Heart left ventricle (tissue), 16 donors: ENCODE measurements around the gene PKP1. TPM values are rescaled to one million over a fixed set of nuclear protein-coding genes. Genes with fewer than 3 reads are reported as not detected.

Experiments used
- ATAC-seq, 4 donors: fragments of 200-7000 bp; cut with Tn5 transposase; one replicate each; pipeline ENCODE4 v1.9.1; 2020 to 2022; ENCODE audit warnings: moderate library complexity in 4 of 4, mild to moderate bottlenecking in 3 of 4, moderate number of reproducible peaks in 1 of 4
- DNase-seq, 5 donors: peaks; one replicate each; pipeline ENCODE4 v3.0.0-alpha.2; 2020
- H3K27ac ChIP-seq, 12 donors: fragments of 200-600 bp; sonication (generic) in 4 of 12; one replicate each; pipeline versions ENCODE4 v1.5.0 to v1.8.0; 2016 to 2022; ENCODE audit warnings: mild to moderate bottlenecking in 2 of 12
- H3K27me3 ChIP-seq, 9 donors: fragments of 200-600 bp; sonication (generic) in 2 of 9; one replicate each; pipeline versions ENCODE4 v1.5.1 to v1.8.0; 2016 to 2022; ENCODE audit warnings: mild to moderate bottlenecking in 3 of 9
- H3K36me3 ChIP-seq, 9 donors: fragments of 200-600 bp; sonication (generic) in 2 of 9; one replicate each; pipeline versions ENCODE4 v1.5.0 to v1.8.0; 2018 to 2022; ENCODE audit warnings: mild to moderate bottlenecking in 2 of 9
- H3K4me1 ChIP-seq, 12 donors: fragments of 200-600 bp; sonication (generic) in 4 of 12; one replicate each; pipeline versions ENCODE4 v1.5.0 to v1.8.0; 2016 to 2022; ENCODE audit warnings: mild to moderate bottlenecking in 3 of 12
- H3K4me3 ChIP-seq, 12 donors: fragments of 200-600 bp; sonication (generic) in 4 of 12; one replicate each; pipeline versions ENCODE4 v1.5.0 to v1.8.0; 2017 to 2022; ENCODE audit warnings: mild to moderate bottlenecking in 9 of 12, moderate library complexity in 4 of 12
- H3K9me3 ChIP-seq, 12 donors: fragments of 200-600 bp; sonication (generic) in 4 of 12; one replicate each; pipeline versions ENCODE4 v1.5.0 to v1.8.0; 2016 to 2022; ENCODE audit warnings: mild to moderate bottlenecking in 1 of 12
- POLR2A ChIP-seq, 2 donors: fragments of 450-650 bp; IDR thresholded peaks; one replicate each; pipeline ENCODE4 v1.6.1; 2017; ENCODE audit warnings: antibody characterized with exemption in 2 of 2, mild to moderate bottlenecking in 2 of 2, moderate library complexity in 2 of 2
- WGBS, 4 donors: extraction: QIAGEN DNeasy Blood & Tissue Kit in 2 of 4; methylation state at CpG; one replicate each; pipeline versions ENCODE4 v1.1.5 to v1.1.7; 2013 to 2018; 5-methylcytosine and 5-hydroxymethylcytosine counted together
- intact Hi-C, 10 donors: fragments of 100-400 bp; cut with DNase I; formaldehyde crosslinking; loops; one replicate each; pipeline versions ENCODE4 v1.11.1 to v1.14.2; 2022
- polyA plus RNA-seq, 2 donors: library from polyadenylated mRNA; stranded (reverse); fragments of 200-250 nt; gene quantifications; one replicate each; pipeline ENCODE4 v1.2.3, GENCODE V29; 2013
- total RNA-seq, 9 donors: library from RNA; depleted of rRNA in 2 of 9; stranded (reverse); fragments of >200 nt in 2 of 9; fragmentation: NEBNext Ultra II Directional in 3 of 9; extraction: Animal tissue kit (Norgen Biotek cat#: 25700) in 3 of 9; gene quantifications; one replicate each; pipeline versions ENCODE4 v1.1.0 to v1.2.4, GENCODE V29; 2016 to 2023
- TF ChIP-seq, protein P1 (sequence below), 12 donors: fragments of 200-600 bp; sonication (generic) in 4 of 12; IDR thresholded peaks; one replicate each; pipeline versions ENCODE4 v1.5.0 to v1.8.0; 2018 to 2022; ENCODE audit warnings: antibody characterized with exemption in 12 of 12, mild to moderate bottlenecking in 5 of 12
- donor health status: ischemic (EF 13 %, LVEDD 7.1; RV severe dilation, severe dysfunction).
- donor health status: healthy with polysubstance abuse.
- donor health status: DM: no; HTN: yes; CAD: no.
- donor health status: DM: no; HTN: no; CAD: no.
- donor health status: ischemic (EF 25% LVEDD 6.9; RV normal size, moderate dysfunction).
- donor health status: ischemic (EF 25% LVEDD 5.7; RV mildly dilated, moderate dysfunction).
- donor health status: healthy.
- donor health status: DM: yes; HTN: yes; CAD: no.
- donor health status: ischemic (EF 35%, LVEDD 5.7; RV mildly dilated, moderate dysfunction).
- donor health status: nonischemic (EF 11% LVEDD 7.7; RV severe dilation, severe dysfunction).
- donor health status: DM: yes; HTN: yes; CAD: no.
- donor health status: PGD.
- donor health status: ischemic (EF 29% LVEDD 5.4; RV normal size, mild dysfunction).
- donor health status: nonischemic (EF 23%, LVEDD 6.1; RV moderate dilation, normal function).

Gene PKP1
- total and polyA plus RNA-seq, 11 donors: 0.09 to 1.6 (median 0.32) TPM; not detected in 3

DNA sequence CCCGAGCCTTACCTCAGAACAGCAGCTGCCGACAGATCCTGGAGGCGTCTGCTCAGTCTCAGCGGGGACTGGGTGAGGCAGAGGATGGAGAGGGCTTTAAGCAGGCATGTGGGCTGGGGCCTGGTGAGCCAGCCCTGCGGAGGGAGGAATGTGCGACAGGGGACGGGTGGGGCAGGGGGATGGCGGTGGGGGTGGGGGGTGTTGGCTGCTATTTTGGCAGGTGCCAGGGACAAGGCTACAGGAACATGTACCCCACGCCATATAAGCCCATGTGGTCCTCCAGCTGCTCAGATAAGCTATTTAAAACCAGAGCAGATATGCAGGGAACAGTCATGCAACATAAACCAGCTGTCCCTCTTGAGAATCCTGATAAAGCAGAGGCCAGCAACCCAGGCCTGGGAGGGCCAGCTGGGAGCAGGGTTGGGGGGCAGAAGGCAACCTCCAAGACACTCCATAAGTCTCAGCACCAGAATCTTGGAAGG, 94.3 kb downstream of the PKP1 start, which contains the start of gene TNNT2:
TNNT2 (minus strand) TSS at position 70 of the 482 bp plus-strand sequence. CDS start 4,426 bp downstream, outside the sequence.
- Histone ChIP-seq H3K27me3 (no peaks in the 10 kb centered on the region), H3K27ac (peak within 1 kb of the TSS; percentile 79 to 99 (median 96)), H3K4me1 (peaks cover 0 to 38% (median 10%) of the 10 kb centered on the region in 12 donors), H3K36me3 (peaks cover 0 to 20% (median 3%) of the 10 kb centered on the region in 9 donors), H3K4me3 (peak within 1 kb of the TSS; percentile 42 to 76 (median 67)), H3K9me3 (no peaks in the 10 kb centered on the region)
- ATAC-seq (peak; percentile 65 to 70 (median 68)), DNase-seq (peak; percentile 78 to 89 (median 82))
- intact Hi-C loops: no loop called here
- WGBS, 4 donors: 29 to 53% (median 38%) methylated on average over 6 to 9 of the region's 9 CpGs
- peak in 1 of 2 donors; percentile 3 for TF ChIP-seq POLR2A (IDR thresholded peaks at IDR 0.05)
- TF ChIP-seq, protein P1, sequence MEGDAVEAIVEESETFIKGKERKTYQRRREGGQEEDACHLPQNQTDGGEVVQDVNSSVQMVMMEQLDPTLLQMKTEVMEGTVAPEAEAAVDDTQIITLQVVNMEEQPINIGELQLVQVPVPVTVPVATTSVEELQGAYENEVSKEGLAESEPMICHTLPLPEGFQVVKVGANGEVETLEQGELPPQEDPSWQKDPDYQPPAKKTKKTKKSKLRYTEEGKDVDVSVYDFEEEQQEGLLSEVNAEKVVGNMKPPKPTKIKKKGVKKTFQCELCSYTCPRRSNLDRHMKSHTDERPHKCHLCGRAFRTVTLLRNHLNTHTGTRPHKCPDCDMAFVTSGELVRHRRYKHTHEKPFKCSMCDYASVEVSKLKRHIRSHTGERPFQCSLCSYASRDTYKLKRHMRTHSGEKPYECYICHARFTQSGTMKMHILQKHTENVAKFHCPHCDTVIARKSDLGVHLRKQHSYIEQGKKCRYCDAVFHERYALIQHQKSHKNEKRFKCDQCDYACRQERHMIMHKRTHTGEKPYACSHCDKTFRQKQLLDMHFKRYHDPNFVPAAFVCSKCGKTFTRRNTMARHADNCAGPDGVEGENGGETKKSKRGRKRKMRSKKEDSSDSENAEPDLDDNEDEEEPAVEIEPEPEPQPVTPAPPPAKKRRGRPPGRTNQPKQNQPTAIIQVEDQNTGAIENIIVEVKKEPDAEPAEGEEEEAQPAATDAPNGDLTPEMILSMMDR (IDR thresholded peaks at IDR 0.05): no peak

GRCh38 chr1:201378804-201379203, 95.5 kb downstream of the PKP1 start:
- H3K9me3 ChIP-seq: no peaks in the 10 kb centered on the region
- peaks cover 0 to 42% (median 10%) of the 10 kb centered on the region in 12 donors for H3K4me1 ChIP-seq
- ATAC-seq (peak; percentile 20 to 60 (median 41)), DNase-seq (peak in 3 of 5 donors; percentile 67 to 85 (median 72))
- no peaks in the 10 kb centered on the region for H3K27me3 ChIP-seq
- intact Hi-C loops: no loop called here
- 44 to 72% (median 59%) methylated on average over 6 of the region's 6 CpGs for WGBS, 4 donors
- no peak overlapping the region for H3K4me3 ChIP-seq
- peaks cover 0 to 10% (median 2%) of the 10 kb centered on the region in 9 donors for H3K36me3 ChIP-seq
- TF ChIP-seq POLR2A (IDR thresholded peaks at IDR 0.05): no peak
- TF ChIP-seq, protein P1 (IDR thresholded peaks at IDR 0.05): no peak
- H3K27ac ChIP-seq: peak overlapping the region; percentile 61 to 97 (median 87)

- H3K4me1 ChIP-seq: peaks cover 0 to 52% (median 10%) of the 10 kb centered on the region in 12 donors
- 51 to 73% (median 61%) methylated on average over 6 to 9 of the region's 9 CpGs for WGBS, 4 donors
Measured at GRCh38 chr1:201379733-201380242, 96.5 kb downstream of the PKP1 start.

DNA sequence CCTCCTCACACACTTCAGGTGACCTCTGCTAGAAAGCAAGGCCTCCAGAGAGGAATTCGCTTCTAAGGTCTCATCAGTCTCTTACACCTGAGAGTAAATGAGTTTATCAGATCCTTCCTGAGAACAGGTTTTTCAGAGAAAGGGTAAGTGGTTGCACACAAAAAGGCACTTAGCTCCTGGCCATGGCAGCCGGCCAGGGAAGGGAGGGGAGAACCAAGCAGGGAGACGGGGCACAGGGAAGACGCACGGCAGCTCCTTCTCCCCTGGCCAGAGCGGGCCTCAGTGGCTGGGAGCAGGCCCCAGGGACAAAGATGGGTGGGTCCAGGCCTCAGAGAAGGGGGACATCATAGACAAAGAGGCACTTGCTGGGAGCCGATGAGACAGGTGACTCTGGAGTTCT, 97.8 kb downstream of the PKP1 start:
- Histone ChIP-seq H3K36me3 (no peaks in the 10 kb centered on the region), H3K27me3 (peaks cover 0 to 9% (median 0%) of the 10 kb centered on the region in 9 donors), H3K27ac (peak overlapping the region in 5 of 12 donors; percentile 22 to 94 (median 54)), H3K4me3 (no peak overlapping the region), H3K4me1 (peaks cover 0 to 61% (median 10%) of the 10 kb centered on the region in 12 donors), H3K9me3 (no peaks in the 10 kb centered on the region)
- intact Hi-C loops: no loop called here
- TF ChIP-seq, protein P1 (IDR thresholded peaks at IDR 0.05): no peak
- TF ChIP-seq POLR2A (IDR thresholded peaks at IDR 0.05): no peak
- ATAC-seq (no peak), DNase-seq (peak in 2 of 5 donors; percentile 26 to 42)
- 62 to 76% (median 70%) methylated on average over 7 of the region's 7 CpGs for WGBS, 4 donors

More at GRCh38 chr1:201379733-201380242, 96.5 kb downstream of the PKP1 start:
- peak; percentile 0 to 8 (median 6) for ATAC-seq
- Histone ChIP-seq H3K36me3 (peaks cover 0 to 7% (median 0%) of the 10 kb centered on the region in 9 donors), H3K4me3 (no peak overlapping the region), H3K27me3 (no peaks in the 10 kb centered on the region), H3K27ac (peak overlapping the region in 11 of 12 donors; percentile 61 to 97 (median 86)), H3K9me3 (no peaks in the 10 kb centered on the region)
- peak in 1 of 5 donors; percentile 63 for DNase-seq
- no peak for TF ChIP-seq POLR2A (IDR thresholded peaks at IDR 0.05)
- TF ChIP-seq, protein P1 (IDR thresholded peaks at IDR 0.05): no peak
- intact Hi-C loops: no loop called here
